Glutamatergic neuron (in vitro differentiated cells): Measurements from ENCODE around the gene ARHGAP25. TPM values are rescaled to one million over a fixed set of nuclear protein-coding genes. Genes with fewer than 3 reads are reported as not detected.

Experiments
- DNase-seq: peaks from one replicate; pipeline ENCODE4 v3.0.0; 2022
- H3K27ac Mint-ChIP-seq: one replicate; pipeline ENCODE4 v1.8.0; 2020; ENCODE audit warnings: mild to moderate bottlenecking, mixed read lengths, inconsistent platforms; ENCODE audit not compliant: unreplicated experiment
- H3K27me3 Mint-ChIP-seq: one replicate; pipeline ENCODE4 v1.8.0; 2020; ENCODE audit warnings: mild to moderate bottlenecking, moderate library complexity, mixed read lengths, inconsistent platforms; ENCODE audit not compliant: unreplicated experiment
- H3K36me3 Mint-ChIP-seq: one replicate; pipeline ENCODE4 v1.8.0; 2020; ENCODE audit warnings: mild to moderate bottlenecking, mixed read lengths, inconsistent platforms; ENCODE audit not compliant: unreplicated experiment
- H3K4me1 Mint-ChIP-seq: one replicate; pipeline ENCODE4 v1.8.0; 2020; ENCODE audit warnings: mild to moderate bottlenecking, low read depth, mixed read lengths, inconsistent platforms; ENCODE audit not compliant: unreplicated experiment
- H3K4me3 Mint-ChIP-seq: one replicate; pipeline ENCODE4 v1.8.0; 2020; ENCODE audit warnings: mild to moderate bottlenecking, mixed read lengths, inconsistent platforms; ENCODE audit not compliant: unreplicated experiment
- H3K9me3 Mint-ChIP-seq: one replicate; pipeline ENCODE4 v1.8.0; 2020; ENCODE audit warnings: mild to moderate bottlenecking, moderate library complexity, mixed read lengths, inconsistent platforms; ENCODE audit not compliant: unreplicated experiment
- CTCF ChIP-seq: fragments of 200-600 bp; sonication (generic); IDR thresholded peaks from one replicate; pipeline ENCODE4 v1.5.0; 2021; ENCODE audit not compliant: partially characterized antibody, unreplicated experiment
- total RNA-seq: library from RNA; stranded (reverse); fragmentation: NEBNext Ultra II Directional; extraction: Animal tissue kit (Norgen Biotek cat#: 25700); gene quantifications from one replicate; pipeline ENCODE4 v1.2.1, GENCODE V29; 2021; ENCODE audit not compliant: unreplicated experiment

The ARHGAP25 gene
- total RNA-seq, 1 donor from 2014 or later, result 1.4 TPM

DNA sequence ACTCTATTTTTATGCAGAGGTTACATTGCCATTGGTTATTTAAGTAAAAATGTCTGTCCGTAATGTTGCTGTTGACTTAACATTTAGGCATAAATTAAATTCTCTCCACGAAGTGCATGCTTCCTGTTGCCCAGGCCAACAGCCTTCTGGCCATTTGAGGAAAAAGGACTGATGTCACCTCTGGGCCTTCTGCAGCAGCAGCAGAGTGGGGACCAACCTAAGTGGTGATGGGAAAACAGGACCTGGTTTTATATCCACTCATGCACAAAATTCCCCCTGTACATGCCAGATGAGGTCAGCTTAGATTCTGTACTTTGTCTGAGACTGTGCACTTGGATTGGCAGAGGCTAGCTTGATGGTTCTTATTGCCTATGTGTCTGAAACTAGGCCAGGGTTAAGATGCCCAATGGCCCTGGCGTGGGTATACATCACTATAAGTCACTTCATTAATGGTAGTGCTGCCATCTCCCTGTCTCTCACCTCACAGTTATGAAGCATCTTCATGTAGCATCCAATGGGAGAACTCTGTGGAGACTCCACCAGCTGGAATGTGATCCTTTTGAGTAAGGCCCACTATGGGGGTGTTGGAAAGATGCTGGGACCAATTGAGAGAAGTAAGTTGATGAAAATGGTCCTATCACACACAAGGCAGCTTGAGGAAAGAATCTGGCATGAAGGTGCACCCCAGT lies 4.4 kb downstream of the ARHGAP25 start:
- peaks cover 3% of the 10 kb centered on the region for H3K27me3 Mint-ChIP-seq
- DNase-seq, result no peak
- no peak overlapping the region for H3K4me3 Mint-ChIP-seq
- H3K36me3 Mint-ChIP-seq, result no peaks in the 10 kb centered on the region
- H3K4me1 Mint-ChIP-seq, result no peaks in the 10 kb centered on the region
- no peaks in the 10 kb centered on the region for H3K9me3 Mint-ChIP-seq
- no peak overlapping the region for H3K27ac Mint-ChIP-seq
- no peak for TF ChIP-seq CTCF

DNA sequence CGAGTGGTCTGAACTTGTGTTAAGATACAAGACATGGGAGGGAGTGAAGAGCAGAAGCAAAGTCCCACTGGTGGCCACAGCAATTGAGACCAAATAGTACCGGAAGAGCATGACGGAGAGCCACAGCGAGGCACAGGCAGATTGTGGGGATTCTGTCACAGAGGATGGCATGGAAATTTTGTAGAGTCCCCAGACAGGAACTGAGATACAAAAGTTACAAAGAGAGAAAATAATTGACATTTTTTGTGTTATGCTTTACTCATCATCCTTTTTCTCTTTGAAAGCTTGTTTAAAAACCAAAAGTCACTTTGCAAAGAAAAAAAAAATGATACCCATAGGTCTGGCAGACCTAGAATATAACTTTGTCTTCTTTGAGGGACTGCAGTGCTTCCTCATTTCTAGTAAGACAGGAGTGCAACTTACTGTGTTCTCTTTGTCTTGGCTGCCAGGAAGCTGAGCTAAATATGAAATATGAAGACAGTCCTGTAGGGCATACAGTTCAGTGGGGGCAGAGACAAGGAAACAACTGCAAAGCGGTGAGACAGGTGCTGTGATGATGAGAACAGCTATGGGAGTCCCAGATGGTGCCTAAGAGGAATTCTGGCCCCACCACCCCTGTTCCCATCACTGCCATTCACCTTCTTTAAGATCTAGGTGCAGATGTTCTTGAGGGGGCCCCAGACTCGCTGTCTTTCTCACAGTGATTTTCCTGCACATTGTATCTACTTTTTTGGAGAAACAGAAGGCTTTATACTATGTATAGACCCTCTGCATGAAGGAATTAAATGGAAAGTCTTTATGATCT lies 5.2 kb downstream of the ARHGAP25 start:
- no peaks in the 10 kb centered on the region for H3K36me3 Mint-ChIP-seq
- peaks cover 3% of the 10 kb centered on the region for H3K4me1 Mint-ChIP-seq
- no peak for TF ChIP-seq CTCF
- DNase-seq, result no peak
- no peak overlapping the region for H3K4me3 Mint-ChIP-seq
- no peaks in the 10 kb centered on the region for H3K9me3 Mint-ChIP-seq
- no peak overlapping the region for H3K27ac Mint-ChIP-seq
- peaks cover 3% of the 10 kb centered on the region for H3K27me3 Mint-ChIP-seq

GRCh38 chr2:68740400-68740914 lies 5.8 kb downstream of the ARHGAP25 start:
- Mint-ChIP-seq H3K4me1 (peaks cover 3% of the 10 kb centered on the region), H3K36me3 (no peaks in the 10 kb centered on the region), H3K27ac (no peak overlapping the region), H3K4me3 (no peak overlapping the region), H3K27me3 (peaks cover 3% of the 10 kb centered on the region), H3K9me3 (no peaks in the 10 kb centered on the region)
- no peak for DNase-seq
- no peak for TF ChIP-seq CTCF

- no peak for DNase-seq
- Mint-ChIP-seq H3K4me3 (no peak overlapping the region), H3K27ac (no peak overlapping the region)
Measured at GRCh38 chr2:68741238-68741637, 6.6 kb downstream of the ARHGAP25 start.

More at GRCh38 chr2:68741238-68741637, 6.6 kb downstream of the ARHGAP25 start:
- H3K9me3 Mint-ChIP-seq, result no peaks in the 10 kb centered on the region
- peaks cover 3% of the 10 kb centered on the region for H3K27me3 Mint-ChIP-seq
- no peak for TF ChIP-seq CTCF
- H3K4me1 Mint-ChIP-seq, result peaks cover 3% of the 10 kb centered on the region
- H3K36me3 Mint-ChIP-seq, result no peaks in the 10 kb centered on the region
